Activated T-helper 2 cell treated with anti-CD3 and anti-CD28 coated beads, Interferon-gamma antibody, Interleukin-2, Interleukin-4, amounts not matched to agents 10 μg/mL and 5 μg/mL and 100 μg/mL, durations not matched to agents 14 hours and 24 hours and 36 hours (primary cell): ENCODE measurements around the gene LRRC52. TPM values are rescaled to one million over a fixed set of nuclear protein-coding genes. Genes with fewer than 3 reads are reported as not detected.
"Not testable (repeated sequence)": the region's sequence is repeated elsewhere in the genome, so short reads cannot be mapped to it uniquely, and the experiment has no call there.

Experiments used
- DNase-seq: peaks from one replicate; pipeline ENCODE4 v3.0.0; 2021; ENCODE audit warnings: low spot score
- H3K27ac Mint-ChIP-seq: one replicate; pipeline ENCODE4 v1.8.0; 2021; ENCODE audit warnings: mixed read lengths
- H3K27me3 Mint-ChIP-seq: one replicate; pipeline ENCODE4 v1.8.0; 2021; ENCODE audit warnings: low read depth, mixed read lengths
- H3K36me3 Mint-ChIP-seq: one replicate; pipeline ENCODE4 v1.8.0; 2021; ENCODE audit warnings: low read depth, mixed read lengths
- H3K4me1 Mint-ChIP-seq: one replicate; pipeline ENCODE4 v1.8.0; 2021; ENCODE audit warnings: low read depth, mixed read lengths
- H3K4me3 Mint-ChIP-seq: one replicate; pipeline ENCODE4 v1.8.0; 2021; ENCODE audit warnings: low read depth, mild to moderate bottlenecking, moderate library complexity, mixed read lengths
- H3K9me3 Mint-ChIP-seq: one replicate; pipeline ENCODE4 v1.8.0; 2021; ENCODE audit warnings: mixed read lengths
- intact Hi-C: fragments of 100-400 bp; cut with micrococcal nuclease; formaldehyde crosslinking; loops from one replicate; pipeline ENCODE4 v1.15.1; 2023
- total RNA-seq: library from RNA; stranded (reverse); gene quantifications from 2 replicates; pipeline ENCODE4 v1.2.3, GENCODE V29; 2022

LRRC52 gene
- total RNA-seq, 1 donor from 2014 or later = not detected

GRCh38 chr1:165605246-165605645, 61.4 kb downstream of the LRRC52 start:
- DNase-seq = no peak
- Mint-ChIP-seq H3K27me3 (peaks cover 6% of the 10 kb centered on the region), H3K9me3 (no peaks in the 10 kb centered on the region), H3K36me3 (no peaks in the 10 kb centered on the region), H3K4me3 (no peak overlapping the region), H3K4me1 (peaks cover 8% of the 10 kb centered on the region), H3K27ac (no peak overlapping the region)
- intact Hi-C loops = no loop called here

GRCh38 chr1:165606676-165607075, 62.9 kb downstream of the LRRC52 start:
- intact Hi-C loops, H3K36me3 Mint-ChIP-seq, H3K27ac Mint-ChIP-seq, H3K4me3 Mint-ChIP-seq, H3K9me3 Mint-ChIP-seq, DNase-seq, H3K4me1 Mint-ChIP-seq: not testable (repeated sequence)
- peaks cover 11% of the 10 kb centered on the region for H3K27me3 Mint-ChIP-seq

DNA sequence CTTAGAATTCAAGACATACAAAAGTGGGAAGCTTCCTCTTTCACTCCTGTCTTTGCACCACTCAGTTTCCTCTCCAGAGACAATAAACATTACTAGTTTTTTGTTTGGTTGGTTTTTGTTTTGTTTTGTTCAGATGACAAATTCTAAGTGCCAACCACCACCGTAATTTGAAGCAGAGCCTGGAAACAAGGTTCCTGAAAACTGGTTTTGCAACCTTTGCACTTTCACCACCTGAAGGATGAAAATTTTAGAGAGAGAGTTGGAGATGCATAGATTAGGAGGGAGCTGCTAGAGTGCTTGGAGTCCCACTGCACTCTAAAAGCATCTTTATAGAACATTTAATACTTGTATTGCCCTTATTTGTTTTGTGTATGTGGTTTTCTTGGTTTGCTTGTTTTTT, 67.1 kb downstream of the LRRC52 start:
- Mint-ChIP-seq H3K4me3 (no peak overlapping the region), H3K27me3 (peaks cover 22% of the 10 kb centered on the region), H3K9me3 (peaks cover 6% of the 10 kb centered on the region), H3K36me3 (no peaks in the 10 kb centered on the region), H3K4me1 (peaks cover 2% of the 10 kb centered on the region), H3K27ac (no peak overlapping the region)
- no peak for DNase-seq
- intact Hi-C loops = no loop called here

- H3K27ac Mint-ChIP-seq = no peak overlapping the region
- H3K27me3 Mint-ChIP-seq = peaks cover 30% of the 10 kb centered on the region
- no peak overlapping the region for H3K4me3 Mint-ChIP-seq
- DNase-seq = no peak
- peaks cover 2% of the 10 kb centered on the region for H3K4me1 Mint-ChIP-seq
- intact Hi-C loops = no loop called here
- peaks cover 6% of the 10 kb centered on the region for H3K9me3 Mint-ChIP-seq
- no peaks in the 10 kb centered on the region for H3K36me3 Mint-ChIP-seq
Measured at GRCh38 chr1:165612062-165612461, 68.3 kb downstream of the LRRC52 start.

Other genes with a start within 250 kb of the LRRC52 start
- not detected in 2 replicates for gene LMX1A, start 187.3 kb upstream of the LRRC52 start, total RNA-seq
- not detected in 2 replicates for gene RXRG, start 98.9 kb upstream of the LRRC52 start, total RNA-seq
- 63.6 and 63.7 TPM in 2 replicates for gene MGST3, start 87.2 kb downstream of the LRRC52 start, total RNA-seq
- gene ALDH9A1, start 154.6 kb downstream of the LRRC52 start, total RNA-seq = 43.3 and 47.4 TPM in 2 replicates
- gene TMCO1, start 224.9 kb downstream of the LRRC52 start, total RNA-seq = 83.3 and 85.8 TPM in 2 replicates